GM12864 (cell line): Measurements from ENCODE around the gene RPS6KC1.

Experiments
- DNase-seq: peaks from one replicate; pipeline ENCODE4 v3.0.0-alpha.2; 2011; ENCODE audit warnings: low read depth
- H3K4me3 ChIP-seq: 2 replicates; pipeline ENCODE4 v1.5.1; 2011; ENCODE audit warnings: mild to moderate bottlenecking, low read depth, low read length, control low read depth
- TF ChIP-seq, protein P1 (sequence below): IDR thresholded peaks from 2 replicates; pipeline ENCODE4 v1.5.1; 2011; ENCODE audit warnings: low read depth, mild to moderate bottlenecking, moderate library complexity, low read length, control low read depth, inconsistent platforms; ENCODE audit errors: missing control alignments

RPS6KC1 gene

DNA sequence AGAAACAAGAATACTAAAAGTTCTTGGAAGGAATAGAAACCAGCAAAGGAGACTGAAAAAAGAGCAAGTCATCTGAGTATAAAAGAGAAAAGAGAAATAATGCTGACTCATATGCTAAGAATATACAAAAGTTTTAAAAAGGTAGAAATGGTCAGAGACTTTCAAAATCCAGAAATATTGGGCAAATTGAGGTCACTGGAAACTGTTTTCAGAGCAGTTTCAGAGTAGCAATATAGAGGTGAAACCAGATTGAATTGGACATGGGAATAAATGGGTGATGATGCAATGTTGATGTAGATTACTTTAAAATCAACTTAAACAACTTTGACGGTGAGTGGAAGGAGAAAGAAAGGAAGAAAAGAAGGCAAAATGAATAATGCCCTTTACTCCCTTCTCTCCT lies 1.8 kb upstream of the RPS6KC1 start:
- TF ChIP-seq, protein P1, sequence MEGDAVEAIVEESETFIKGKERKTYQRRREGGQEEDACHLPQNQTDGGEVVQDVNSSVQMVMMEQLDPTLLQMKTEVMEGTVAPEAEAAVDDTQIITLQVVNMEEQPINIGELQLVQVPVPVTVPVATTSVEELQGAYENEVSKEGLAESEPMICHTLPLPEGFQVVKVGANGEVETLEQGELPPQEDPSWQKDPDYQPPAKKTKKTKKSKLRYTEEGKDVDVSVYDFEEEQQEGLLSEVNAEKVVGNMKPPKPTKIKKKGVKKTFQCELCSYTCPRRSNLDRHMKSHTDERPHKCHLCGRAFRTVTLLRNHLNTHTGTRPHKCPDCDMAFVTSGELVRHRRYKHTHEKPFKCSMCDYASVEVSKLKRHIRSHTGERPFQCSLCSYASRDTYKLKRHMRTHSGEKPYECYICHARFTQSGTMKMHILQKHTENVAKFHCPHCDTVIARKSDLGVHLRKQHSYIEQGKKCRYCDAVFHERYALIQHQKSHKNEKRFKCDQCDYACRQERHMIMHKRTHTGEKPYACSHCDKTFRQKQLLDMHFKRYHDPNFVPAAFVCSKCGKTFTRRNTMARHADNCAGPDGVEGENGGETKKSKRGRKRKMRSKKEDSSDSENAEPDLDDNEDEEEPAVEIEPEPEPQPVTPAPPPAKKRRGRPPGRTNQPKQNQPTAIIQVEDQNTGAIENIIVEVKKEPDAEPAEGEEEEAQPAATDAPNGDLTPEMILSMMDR, result no peak
- DNase-seq, result no peak
- no peak overlapping the region for H3K4me3 ChIP-seq

DNA sequence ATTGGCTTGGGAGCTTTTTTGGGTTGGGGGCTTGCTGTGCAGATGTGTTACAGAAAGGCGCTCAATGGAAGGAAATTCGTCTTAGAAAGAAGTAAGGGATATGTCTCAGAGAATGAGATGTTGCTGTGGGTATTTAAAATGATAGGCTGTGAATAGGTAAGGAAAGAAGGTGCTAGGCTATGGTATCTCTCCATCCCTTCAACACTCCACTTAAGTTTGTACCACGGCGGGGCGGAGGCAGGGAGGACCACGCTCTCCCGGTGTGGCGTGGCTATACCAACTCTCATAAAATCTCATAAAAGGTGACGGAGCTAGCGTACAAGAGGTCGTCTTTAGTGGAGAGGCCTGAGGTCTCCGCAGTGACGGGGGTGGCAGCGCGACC lies 305 bp upstream of the RPS6KC1 start:
- DNase-seq, result no peak
- peak overlapping the region; percentile 89 for H3K4me3 ChIP-seq
- TF ChIP-seq, protein P1, result no peak

DNA sequence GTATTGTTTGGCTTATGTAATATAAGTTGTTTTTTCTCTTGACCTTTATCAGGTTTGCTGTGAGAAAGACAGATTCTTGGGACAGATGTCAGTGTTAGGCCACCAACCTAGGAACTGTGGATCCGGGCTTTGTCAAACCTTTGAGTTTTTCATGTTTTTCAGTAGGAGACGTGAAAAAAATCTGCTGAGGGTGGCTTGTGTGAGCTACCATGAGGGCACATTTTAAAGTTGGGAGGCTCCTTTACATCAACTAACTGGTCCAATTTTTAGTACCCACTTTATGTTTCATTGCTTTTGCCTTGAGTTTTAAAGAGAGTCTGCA lies 801 bp downstream of the RPS6KC1 start:
- TF ChIP-seq, protein P1, result no peak
- peak overlapping the region; percentile 89 for H3K4me3 ChIP-seq
- no peak for DNase-seq

DNA sequence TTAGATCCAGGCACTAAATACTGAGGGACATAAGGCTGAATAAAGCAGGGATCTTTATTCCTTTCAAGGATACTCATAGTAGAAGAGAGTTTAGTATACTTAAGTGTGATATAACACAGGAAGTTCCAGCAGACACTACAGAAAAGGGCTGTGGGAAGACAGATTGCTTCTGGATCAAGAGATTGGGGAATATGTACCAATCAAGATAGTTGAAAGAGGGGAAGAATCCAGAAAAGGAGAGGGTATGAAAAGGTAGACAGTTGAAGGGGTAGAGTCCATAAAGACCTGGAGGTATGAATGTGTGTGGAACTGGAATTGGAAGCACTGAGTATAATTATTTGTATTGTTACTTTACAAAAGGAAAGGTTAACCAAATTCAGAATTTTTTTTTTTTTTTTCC lies 2.4 kb downstream of the RPS6KC1 start:
- TF ChIP-seq, protein P1, result no peak
- H3K4me3 ChIP-seq, result no peak overlapping the region
- no peak for DNase-seq

DNA sequence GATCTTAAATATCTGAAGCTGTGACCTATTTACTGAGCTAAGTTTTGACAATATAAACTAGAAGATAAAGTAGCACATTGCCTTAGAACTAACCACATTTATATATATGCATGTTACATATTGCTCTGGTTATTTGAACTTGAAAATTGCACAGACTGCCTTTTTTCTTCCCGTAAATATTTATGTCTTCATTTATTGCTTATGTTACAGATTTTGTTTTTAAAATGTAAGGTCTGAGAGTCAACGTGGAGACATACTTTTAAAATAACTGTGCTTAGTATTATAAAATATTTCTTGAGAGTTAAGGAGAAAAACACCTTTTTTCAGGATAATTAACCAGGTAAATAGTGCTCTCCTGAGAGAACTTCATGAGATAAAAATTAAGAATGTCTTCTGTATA lies 3.1 kb downstream of the RPS6KC1 start:
- TF ChIP-seq, protein P1, result no peak
- no peak overlapping the region for H3K4me3 ChIP-seq

DNA sequence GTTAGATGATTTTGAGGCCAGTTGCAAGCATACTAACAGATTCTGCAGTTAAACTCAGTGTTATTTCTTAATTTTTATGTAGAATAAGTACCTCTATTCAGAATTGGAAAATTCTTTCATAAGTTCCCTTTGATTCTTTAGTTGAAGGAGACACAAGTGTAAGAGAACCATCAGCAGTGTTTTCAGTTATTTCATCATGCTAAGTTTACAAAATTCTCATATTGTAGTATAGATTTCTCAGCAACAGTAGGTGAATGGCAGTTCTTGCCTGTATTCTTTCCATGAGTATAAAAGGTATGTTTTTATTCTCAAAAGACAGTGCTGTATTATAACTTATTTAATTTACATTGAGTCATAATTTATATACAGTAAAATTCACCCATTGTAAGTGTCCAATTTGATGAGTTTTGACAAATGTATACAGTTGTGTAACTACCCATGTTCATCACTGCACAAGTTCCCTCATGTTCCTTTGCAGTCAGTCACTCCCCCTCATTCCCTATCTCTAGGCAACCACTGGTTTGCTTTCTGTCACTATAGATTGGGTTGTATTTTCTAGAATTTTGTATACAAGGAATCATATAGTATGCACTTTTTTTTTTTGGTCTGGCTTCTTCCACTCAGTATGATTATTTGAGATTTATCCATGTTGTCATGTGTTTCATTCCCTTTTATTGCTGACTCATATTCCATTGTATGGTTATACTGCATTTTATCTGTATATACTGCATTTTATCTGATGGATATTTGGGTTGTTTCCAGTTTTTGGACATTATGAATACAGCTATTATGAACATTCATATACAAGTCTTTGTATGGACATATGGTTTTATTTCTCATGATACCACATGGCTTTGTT lies 3.9 kb downstream of the RPS6KC1 start:
- no peak overlapping the region for H3K4me3 ChIP-seq
- DNase-seq, result no peak
- TF ChIP-seq, protein P1, result no peak

More for the DNA sequence above, 3.1 kb downstream of the RPS6KC1 start:
- DNase-seq, result no peak

DNA sequence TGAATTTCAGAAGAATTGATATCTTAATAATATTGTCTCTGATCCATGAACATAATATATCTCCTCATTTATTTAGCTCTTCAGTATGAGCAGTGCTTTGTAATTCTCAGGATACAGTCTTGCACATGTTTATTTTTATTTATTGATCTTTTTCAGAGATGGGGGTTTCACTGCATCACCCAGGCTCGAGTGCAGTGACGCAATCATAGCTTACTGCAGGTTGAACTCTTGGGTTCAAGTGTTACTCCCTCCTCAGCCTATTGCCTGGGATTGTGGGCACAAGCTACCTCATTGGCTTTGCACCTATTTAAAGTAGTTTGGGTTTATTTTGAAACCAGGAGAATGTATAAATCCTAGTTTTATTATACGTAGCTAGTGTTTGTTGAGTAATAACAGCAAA lies 4.7 kb downstream of the RPS6KC1 start:
- no peak overlapping the region for H3K4me3 ChIP-seq
- TF ChIP-seq, protein P1, result no peak
- DNase-seq, result no peak
